GM21717 (cell line): ENCODE data around the gene PRDM5.
"Not testable (repeated sequence)": the region's sequence is repeated elsewhere in the genome, so short reads cannot be mapped to it uniquely, and the experiment has no call there.

ENCODE experiments used
- ATAC-seq: cut with Tn5 transposase; IDR thresholded peaks from one replicate; pipeline ENCODE4 v1.9.1; 2021; ENCODE audit warnings: mild to moderate bottlenecking, moderate library complexity; ENCODE audit not compliant: unreplicated experiment

The PRDM5 gene

GRCh38 chr4:120664851-120665250 lies 257.7 kb downstream of the PRDM5 start:
- no peak for ATAC-seq

DNA sequence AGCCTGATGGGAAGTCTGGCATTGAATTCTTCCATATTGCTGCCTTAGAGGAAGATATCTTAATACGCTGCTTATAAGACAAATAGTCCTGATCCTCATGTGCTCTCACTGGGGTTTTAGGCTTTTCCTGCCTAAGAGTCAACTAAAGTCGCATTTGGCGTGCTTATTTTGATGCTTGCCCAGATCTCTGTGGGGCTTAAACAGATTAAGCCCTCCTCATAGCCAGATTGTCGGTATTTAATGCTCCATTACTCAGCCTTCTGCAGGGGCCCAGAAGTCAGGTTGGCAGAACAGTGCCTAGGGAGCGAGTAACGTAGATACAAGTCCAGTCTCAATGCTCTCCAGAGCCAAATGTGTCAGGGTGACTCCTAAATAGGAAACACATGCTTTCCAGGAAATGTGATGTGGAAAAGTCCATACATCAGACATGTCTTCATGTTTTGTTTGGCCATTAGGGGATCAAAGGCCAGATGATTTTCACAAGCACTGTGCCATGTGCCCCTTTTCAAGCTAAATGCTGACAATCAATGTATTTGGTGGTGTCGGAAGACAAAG lies 262.8 kb downstream of the PRDM5 start:
- ATAC-seq: no peak

DNA sequence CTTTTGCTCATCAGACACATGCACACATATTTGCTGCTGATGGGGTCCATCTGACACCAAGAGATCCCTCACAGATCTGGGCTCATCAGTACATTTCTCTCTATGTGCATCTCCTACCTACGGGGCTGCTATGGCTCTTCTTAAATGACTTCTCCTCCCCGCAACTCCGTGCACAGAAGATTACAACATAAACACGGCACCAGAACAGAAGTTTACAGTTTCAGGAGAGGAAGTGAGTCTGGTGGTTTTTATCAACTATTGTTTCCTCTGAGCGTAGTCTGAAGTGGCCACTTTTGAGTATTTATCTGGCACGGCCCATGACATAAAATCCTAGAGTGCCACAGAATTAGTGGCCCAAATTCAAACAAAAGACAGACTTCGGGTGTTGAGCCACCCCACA lies 263.8 kb downstream of the PRDM5 start:
- ATAC-seq: no peak

- no peak for ATAC-seq
These were observed 268.5 kb downstream of the PRDM5 start for GRCh38 chr4:120653804-120654573.

DNA sequence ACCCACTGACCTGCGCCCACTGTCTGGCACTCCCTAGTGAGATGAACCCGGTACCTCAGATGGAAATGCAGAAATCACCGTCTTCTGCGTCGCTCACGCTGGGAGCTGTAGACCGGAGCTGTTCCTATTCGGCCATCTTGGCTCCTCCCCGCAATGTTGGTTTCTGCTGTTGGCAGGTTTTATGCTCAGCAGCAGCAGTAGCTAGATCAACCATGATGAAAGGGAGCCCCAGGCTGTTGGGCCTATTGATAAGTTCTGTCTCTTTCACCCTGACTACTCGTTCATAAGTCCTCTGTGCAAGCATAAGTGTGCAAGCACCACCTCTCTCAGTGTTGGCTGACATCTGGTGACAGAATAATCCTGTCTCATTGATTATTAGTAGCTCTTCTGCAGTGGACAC lies 274.2 kb downstream of the PRDM5 start:
- ATAC-seq: not testable (repeated sequence)
